ENCODE results near the gene SH3RF3. TPM values are rescaled to one million over a fixed set of nuclear protein-coding genes. Genes with fewer than 3 reads are reported as not detected.

Gene SH3RF3
- polyA plus RNA-seq, 4 donors: 4.5 to 6.4 (median 5.7) TPM

- no peak for DNase-seq (ENCODE audit: low read depth in 4 of 4, low spot score in 2 of 4)
Observed at GRCh38 chr2:109321570-109321969, 192.6 kb downstream of the SH3RF3 start.

GRCh38 chr2:109322111-109322510 is 193.1 kb downstream of the SH3RF3 start:
- peak in 2 of 4 donors; percentile 52 to 59 for DNase-seq (ENCODE audit: low read depth in 4 of 4, low spot score in 2 of 4)

- DNase-seq (ENCODE audit: low read depth in 4 of 4, low spot score in 2 of 4): no peak
Observed at GRCh38 chr2:109322641-109323040, 193.6 kb downstream of the SH3RF3 start.

- DNase-seq (ENCODE audit: low read depth in 4 of 4, low spot score in 2 of 4): no peak
Observed at GRCh38 chr2:109324861-109325260, 195.9 kb downstream of the SH3RF3 start.

- no peak for DNase-seq (ENCODE audit: low read depth in 4 of 4, low spot score in 2 of 4)
Observed at GRCh38 chr2:109325570-109325969, 196.6 kb downstream of the SH3RF3 start.

GRCh38 chr2:109326306-109326705 is 197.3 kb downstream of the SH3RF3 start:
- DNase-seq (ENCODE audit: low read depth in 4 of 4, low spot score in 2 of 4): no peak

GRCh38 chr2:109330056-109330455 is 201.1 kb downstream of the SH3RF3 start:
- DNase-seq (ENCODE audit: low read depth in 4 of 4, low spot score in 2 of 4): no peak

- DNase-seq (ENCODE audit: low read depth in 4 of 4, low spot score in 2 of 4): no peak
Observed at GRCh38 chr2:109331081-109331480, 202.1 kb downstream of the SH3RF3 start.

GRCh38 chr2:109331896-109332848 is 203.2 kb downstream of the SH3RF3 start:
- no peak for DNase-seq (ENCODE audit: low read depth in 4 of 4, low spot score in 2 of 4)

GRCh38 chr2:109332880-109333279 is 203.9 kb downstream of the SH3RF3 start:
- no peak for DNase-seq (ENCODE audit: low read depth in 4 of 4, low spot score in 2 of 4)

GRCh38 chr2:109333414-109334210 is 204.6 kb downstream of the SH3RF3 start:
- DNase-seq (ENCODE audit: low read depth in 4 of 4, low spot score in 2 of 4): no peak

GRCh38 chr2:109335631-109336176 is 206.7 kb downstream of the SH3RF3 start:
- DNase-seq (ENCODE audit: low read depth in 4 of 4, low spot score in 2 of 4): no peak

GRCh38 chr2:109336296-109336695 is 207.3 kb downstream of the SH3RF3 start:
- no peak for DNase-seq (ENCODE audit: low read depth in 4 of 4, low spot score in 2 of 4)

GRCh38 chr2:109337221-109337620 is 208.2 kb downstream of the SH3RF3 start:
- DNase-seq (ENCODE audit: low read depth in 4 of 4, low spot score in 2 of 4): no peak

- no peak for DNase-seq (ENCODE audit: low read depth in 4 of 4, low spot score in 2 of 4)
Observed at GRCh38 chr2:109339519-109339966, 210.5 kb downstream of the SH3RF3 start.

GRCh38 chr2:109340381-109340780 is 211.4 kb downstream of the SH3RF3 start:
- DNase-seq (ENCODE audit: low read depth in 4 of 4, low spot score in 2 of 4): no peak

GRCh38 chr2:109341355-109342255 is 212.6 kb downstream of the SH3RF3 start:
- DNase-seq (ENCODE audit: low read depth in 4 of 4, low spot score in 2 of 4): no peak

- no peak for DNase-seq (ENCODE audit: low read depth in 4 of 4, low spot score in 2 of 4)
Observed at GRCh38 chr2:109342256-109342850, 213.3 kb downstream of the SH3RF3 start.

GRCh38 chr2:109342930-109343329 is 213.9 kb downstream of the SH3RF3 start:
- no peak for DNase-seq (ENCODE audit: low read depth in 4 of 4, low spot score in 2 of 4)

- no peak for DNase-seq (ENCODE audit: low read depth in 4 of 4, low spot score in 2 of 4)
Observed at GRCh38 chr2:109343460-109343859, 214.5 kb downstream of the SH3RF3 start.
